ENCODE data around the gene LTBP4.
A peak's percentile ranks its signal among the peaks of the same experiment; 100 is the strongest.

Gene LTBP4

DNA sequence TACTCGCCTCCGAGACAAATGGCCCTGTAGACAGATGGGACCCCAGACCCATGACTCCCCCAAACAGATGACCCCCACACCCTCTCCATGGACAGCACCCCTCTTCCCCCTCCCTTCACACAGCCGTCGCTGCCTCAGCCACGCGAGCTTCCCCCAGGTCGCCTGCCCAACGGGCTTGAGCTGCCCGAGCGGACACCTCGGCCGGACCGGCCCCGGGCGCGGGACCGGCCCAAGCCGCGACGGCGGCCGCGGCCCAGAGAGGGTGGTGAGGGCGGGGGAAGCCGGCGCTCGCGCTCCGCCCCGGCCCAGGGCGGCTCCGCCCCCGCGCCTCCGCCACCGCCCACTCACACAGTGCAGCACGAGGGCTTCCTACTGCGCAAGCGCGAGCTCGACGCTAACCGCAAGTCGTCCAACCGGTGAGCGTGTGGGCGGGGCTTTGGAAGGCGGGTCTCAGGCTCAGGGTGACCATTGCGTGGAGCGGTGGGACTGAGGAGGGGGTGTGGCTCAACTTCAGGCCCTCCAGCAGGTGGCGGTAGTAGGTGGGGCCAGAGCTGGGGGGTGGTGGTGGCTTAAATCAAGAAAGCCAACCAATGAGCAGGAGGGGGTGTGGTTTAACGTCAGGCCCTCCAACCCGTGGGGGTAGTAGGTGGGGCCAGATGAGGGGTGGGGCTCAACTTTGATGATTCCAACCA lies 30.7 kb upstream of the LTBP4 start:
- H3K27ac ChIP-seq = no peak overlapping the region
- TF ChIP-seq ZFX (IDR thresholded peaks at IDR 0.05; ENCODE audit: borderline replicate concordance) = no peak
- TF ChIP-seq, protein P1, sequence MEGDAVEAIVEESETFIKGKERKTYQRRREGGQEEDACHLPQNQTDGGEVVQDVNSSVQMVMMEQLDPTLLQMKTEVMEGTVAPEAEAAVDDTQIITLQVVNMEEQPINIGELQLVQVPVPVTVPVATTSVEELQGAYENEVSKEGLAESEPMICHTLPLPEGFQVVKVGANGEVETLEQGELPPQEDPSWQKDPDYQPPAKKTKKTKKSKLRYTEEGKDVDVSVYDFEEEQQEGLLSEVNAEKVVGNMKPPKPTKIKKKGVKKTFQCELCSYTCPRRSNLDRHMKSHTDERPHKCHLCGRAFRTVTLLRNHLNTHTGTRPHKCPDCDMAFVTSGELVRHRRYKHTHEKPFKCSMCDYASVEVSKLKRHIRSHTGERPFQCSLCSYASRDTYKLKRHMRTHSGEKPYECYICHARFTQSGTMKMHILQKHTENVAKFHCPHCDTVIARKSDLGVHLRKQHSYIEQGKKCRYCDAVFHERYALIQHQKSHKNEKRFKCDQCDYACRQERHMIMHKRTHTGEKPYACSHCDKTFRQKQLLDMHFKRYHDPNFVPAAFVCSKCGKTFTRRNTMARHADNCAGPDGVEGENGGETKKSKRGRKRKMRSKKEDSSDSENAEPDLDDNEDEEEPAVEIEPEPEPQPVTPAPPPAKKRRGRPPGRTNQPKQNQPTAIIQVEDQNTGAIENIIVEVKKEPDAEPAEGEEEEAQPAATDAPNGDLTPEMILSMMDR (IDR thresholded peaks at IDR 0.05) = no peak

- TF ChIP-seq ZFX (IDR thresholded peaks at IDR 0.05; ENCODE audit: borderline replicate concordance) = no peak
- TF ChIP-seq, protein P1 (IDR thresholded peaks at IDR 0.05) = no peak
- peak overlapping the region; percentile 12; the same call in 1 of the 2 replicates for H3K27ac ChIP-seq
Measured at GRCh38 chr19:40571005-40571318, 30.2 kb upstream of the LTBP4 start.

- no peak for TF ChIP-seq ZFX (IDR thresholded peaks at IDR 0.05; ENCODE audit: borderline replicate concordance)
- TF ChIP-seq, protein P1 (IDR thresholded peaks at IDR 0.05) = no peak
- no peak overlapping the region for H3K27ac ChIP-seq
Measured at GRCh38 chr19:40571831-40572495, 29.2 kb upstream of the LTBP4 start.

- TF ChIP-seq, protein P1 (IDR thresholded peaks at IDR 0.05) = no peak
- TF ChIP-seq ZFX (IDR thresholded peaks at IDR 0.05; ENCODE audit: borderline replicate concordance) = no peak
- H3K27ac ChIP-seq = peak overlapping the region; percentile 26; the same call in 1 of the 2 replicates
Measured at GRCh38 chr19:40575326-40575725, 25.8 kb upstream of the LTBP4 start.

GRCh38 chr19:40576151-40576584 lies 25.0 kb upstream of the LTBP4 start:
- no peak for TF ChIP-seq ZFX (IDR thresholded peaks at IDR 0.05; ENCODE audit: borderline replicate concordance)
- TF ChIP-seq, protein P1 (IDR thresholded peaks at IDR 0.05) = no peak
- H3K27ac ChIP-seq = peak overlapping the region; percentile 45

DNA sequence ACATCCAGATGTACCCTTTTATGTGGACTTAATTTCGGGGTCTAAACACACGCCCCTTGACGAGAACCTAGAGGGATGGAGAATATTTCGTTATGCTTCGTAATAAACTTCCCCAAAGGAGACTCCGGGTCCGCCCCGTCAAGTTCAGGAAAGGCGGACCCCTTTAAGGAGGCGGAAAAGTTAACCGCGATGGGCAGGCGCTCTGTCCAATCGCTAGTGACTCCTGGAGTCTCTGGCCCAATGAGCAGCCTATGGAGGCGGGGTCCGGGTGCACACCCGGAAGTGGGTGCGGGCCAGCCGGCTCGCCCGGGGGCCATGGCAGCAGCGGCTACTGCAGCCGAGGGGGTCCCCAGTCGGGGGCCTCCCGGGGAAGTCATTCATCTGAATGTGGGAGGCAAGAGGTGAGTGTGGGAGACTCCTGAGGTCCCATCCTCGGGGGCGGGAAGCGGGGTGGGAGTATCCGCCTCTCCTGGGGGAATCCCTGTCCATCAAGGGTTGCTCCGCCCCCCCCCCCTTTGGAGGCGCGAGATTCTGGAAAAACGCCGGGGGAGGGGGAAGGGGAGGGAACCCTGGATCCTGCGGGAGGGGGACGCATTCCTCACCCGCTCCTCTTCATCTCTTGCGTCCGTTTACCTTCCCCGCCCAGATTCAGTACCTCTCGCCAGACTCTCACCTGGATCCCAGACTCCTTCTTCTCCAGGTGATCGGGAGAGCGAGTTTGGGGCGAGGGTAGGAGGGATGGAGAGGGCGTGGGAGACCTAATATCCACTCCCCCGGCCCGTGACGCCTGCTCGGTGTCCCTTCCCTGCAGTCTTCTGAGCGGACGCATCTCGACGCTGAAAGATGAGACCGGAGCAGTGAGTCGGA lies 24.4 kb upstream of the LTBP4 start, which contains the start of gene SHKBP1:
TSS of gene SHKBP1 (plus strand) at position 289 of the 867 bp plus-strand sequence. CDS start at position 316, 27 bp downstream.
- TF ChIP-seq, protein P1 (IDR thresholded peaks at IDR 0.05) = no peak
- TF ChIP-seq ZFX (IDR thresholded peaks at IDR 0.05; ENCODE audit: borderline replicate concordance) = no peak
- H3K27ac ChIP-seq = peak within 1 kb of the TSS; percentile 45
